SHP77 (cell line): Measurements from ENCODE around the gene ABCA7.

ENCODE experiments used
- DNase-seq, 2 experiments: peaks; one replicate each; lab custom pipeline; 2025; lab: John Stamatoyannopoulos, UW

Gene ABCA7

DNA sequence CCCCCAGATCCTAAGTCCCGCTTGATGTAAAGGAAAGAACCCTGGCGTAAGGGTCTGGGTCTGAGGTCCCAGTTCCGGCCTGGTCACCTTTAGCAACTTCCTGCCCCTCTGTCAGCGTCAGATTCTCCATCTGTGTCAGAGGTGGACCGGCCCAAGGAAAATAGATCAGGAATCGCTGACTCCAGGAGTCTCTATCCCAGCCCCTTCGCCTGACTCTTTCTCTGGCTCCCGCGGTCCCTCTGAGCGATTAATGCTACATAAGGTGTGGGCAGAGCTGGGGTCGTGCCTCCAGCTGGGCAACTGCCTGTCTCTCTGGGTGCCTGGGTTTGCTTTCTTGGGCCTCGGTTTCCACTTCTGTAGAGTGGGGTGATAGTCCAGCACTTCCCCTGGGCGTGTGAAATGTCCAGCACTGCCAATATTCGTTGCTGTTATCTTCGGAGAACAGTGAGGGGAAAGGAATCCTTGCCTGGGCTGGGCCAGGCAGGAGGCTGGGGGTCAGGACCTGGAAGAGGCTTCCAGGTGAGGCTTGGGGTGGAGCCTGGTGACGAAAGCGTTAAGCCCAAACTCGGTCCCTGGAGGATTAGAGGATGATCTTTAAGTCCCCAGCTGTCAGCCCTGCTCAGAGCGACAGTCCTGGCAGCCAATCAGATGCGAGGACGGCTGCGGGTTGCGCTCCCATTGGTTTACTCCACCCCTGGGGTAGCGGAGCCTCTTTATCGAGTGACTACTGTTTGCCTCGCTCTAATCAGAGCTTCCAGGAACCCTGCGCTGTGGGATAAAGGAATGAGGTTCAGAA, 767 bp downstream of the ABCA7 start:
- peak; percentile 86 for DNase-seq

GRCh38 chr19:1041272-1041834, 1.4 kb downstream of the ABCA7 start:
- DNase-seq, result no peak

DNA sequence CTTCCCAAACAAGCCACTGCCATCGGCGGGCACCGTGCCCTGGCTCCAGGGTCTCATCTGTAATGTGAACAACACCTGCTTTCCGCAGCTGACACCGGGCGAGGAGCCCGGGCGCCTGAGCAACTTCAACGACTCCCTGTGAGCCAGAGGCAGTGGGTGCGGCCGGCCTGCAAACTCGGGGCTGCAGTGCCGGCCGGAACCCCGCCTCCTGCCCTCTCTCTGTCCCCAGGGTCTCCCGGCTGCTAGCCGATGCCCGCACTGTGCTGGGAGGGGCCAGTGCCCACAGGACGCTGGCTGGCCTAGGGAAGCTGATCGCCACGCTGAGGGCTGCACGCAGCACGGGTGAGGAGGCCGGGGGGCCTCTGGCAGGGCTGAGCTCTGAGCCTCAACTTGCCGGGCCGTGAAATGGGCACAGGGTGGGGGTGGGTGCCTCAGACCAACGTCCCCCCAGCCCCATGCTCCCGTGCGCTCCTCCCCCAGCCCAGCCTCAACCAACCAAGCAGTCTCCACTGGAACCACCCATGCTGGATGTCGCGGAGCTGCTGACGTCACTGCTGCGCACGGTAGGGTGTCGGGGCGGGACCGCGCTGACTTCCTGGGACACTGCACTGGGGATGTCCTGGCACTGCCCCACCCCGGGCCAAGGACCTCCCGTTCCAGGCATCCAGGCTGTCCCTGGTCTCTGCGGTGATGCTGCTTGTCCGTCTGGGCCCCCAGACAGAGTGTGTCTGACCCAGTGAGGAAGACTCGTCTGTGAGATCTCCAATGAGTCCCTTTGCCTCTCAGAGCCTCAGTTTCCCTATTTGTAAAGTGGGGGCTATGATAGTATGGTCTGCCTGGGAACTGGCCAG, 2.2 kb downstream of the ABCA7 start:
- DNase-seq, result no peak

GRCh38 chr19:1042689-1043511, 3.0 kb downstream of the ABCA7 start:
- no peak for DNase-seq

GRCh38 chr19:1045247-1045603, 5.3 kb downstream of the ABCA7 start:
- peak; percentile 63 to 73 for DNase-seq

DNA sequence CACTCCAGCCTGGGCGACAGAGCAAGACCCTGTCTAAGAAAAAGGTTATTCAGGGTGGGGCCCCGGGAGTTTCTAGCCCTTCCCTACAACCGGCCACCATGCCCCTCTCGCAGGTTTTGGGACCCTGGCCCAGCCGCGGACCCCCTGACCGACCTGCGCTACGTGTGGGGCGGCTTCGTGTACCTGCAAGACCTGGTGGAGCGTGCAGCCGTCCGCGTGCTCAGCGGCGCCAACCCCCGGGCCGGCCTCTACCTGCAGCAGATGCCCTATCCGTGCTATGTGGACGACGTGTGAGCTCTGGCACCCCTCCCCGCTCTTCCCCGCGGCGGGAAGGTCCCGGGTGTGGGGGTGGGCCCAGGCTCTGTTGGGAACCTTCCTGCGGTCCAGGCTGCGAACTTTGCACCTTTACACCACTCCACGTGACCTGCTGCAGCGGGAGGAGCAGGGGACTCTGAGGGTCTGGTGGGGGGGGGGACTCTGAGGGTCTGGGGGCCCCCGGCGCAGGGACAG, 6.3 kb downstream of the ABCA7 start:
- DNase-seq, result no peak

DNA sequence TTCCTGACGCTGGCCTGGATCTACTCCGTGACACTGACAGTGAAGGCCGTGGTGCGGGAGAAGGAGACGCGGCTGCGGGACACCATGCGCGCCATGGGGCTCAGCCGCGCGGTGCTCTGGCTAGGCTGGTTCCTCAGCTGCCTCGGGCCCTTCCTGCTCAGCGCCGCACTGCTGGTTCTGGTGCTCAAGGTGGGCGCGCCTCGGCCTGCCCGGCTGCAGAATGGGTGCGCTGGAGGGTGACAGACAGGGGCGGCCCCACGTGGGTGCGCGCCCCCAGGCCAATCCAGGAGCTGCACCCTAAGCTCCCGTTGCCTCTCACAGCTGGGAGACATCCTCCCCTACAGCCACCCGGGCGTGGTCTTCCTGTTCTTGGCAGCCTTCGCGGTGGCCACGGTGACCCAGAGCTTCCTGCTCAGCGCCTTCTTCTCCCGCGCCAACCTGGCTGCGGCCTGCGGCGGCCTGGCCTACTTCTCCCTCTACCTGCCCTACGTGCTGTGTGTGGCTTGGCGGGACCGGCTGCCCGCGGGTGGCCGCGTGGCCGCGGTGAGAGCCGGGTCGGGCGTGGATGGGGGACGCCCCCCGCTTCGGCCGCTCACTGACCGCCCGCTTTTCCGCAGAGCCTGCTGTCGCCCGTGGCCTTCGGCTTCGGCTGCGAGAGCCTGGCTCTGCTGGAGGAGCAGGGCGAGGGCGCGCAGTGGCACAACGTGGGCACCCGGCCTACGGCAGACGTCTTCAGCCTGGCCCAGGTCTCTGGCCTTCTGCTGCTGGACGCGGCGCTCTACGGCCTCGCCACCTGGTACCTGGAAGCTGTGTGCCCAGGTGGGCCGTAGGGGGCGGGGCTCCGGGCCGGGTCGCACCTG, 7.2 kb downstream of the ABCA7 start:
- DNase-seq, result no peak

DNA sequence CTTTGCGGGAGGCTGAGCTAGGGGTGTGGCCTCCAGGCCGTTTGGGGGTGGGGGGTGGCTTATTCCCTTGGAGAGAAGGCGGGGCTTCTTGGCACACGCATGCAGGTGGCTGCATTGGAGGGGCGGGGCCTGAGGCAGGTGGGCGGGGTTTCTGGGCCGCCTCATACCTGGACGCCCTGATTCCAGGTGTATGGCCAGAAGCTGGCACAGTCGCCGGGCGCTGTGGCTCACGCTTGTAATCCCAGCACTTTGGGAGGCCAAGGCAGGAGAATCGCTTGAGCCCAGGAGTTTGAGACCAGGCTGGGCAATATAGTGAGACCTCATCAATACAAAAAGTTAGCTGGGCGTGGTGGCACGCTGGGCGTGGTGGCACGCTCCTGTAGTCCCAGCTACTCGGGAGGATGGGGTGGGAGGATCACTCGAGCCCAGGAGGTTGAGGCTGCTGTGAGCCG, 7.8 kb downstream of the ABCA7 start:
- DNase-seq, result no peak

DNA sequence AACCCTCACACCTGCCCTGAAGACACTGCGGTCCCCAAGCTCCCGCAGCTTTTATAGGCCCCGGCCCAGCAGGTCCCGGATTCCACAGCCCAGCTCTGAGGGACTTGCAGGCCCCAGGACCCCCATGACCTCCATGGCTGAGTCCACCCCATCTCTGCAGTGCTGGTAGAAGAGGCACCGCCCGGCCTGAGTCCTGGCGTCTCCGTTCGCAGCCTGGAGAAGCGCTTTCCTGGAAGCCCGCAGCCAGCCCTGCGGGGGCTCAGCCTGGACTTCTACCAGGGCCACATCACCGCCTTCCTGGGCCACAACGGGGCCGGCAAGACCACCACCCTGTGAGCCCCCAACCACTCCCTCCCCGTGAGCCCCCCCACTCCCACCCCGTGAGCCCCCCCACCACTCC, 9.2 kb downstream of the ABCA7 start:
- no peak for DNase-seq

DNA sequence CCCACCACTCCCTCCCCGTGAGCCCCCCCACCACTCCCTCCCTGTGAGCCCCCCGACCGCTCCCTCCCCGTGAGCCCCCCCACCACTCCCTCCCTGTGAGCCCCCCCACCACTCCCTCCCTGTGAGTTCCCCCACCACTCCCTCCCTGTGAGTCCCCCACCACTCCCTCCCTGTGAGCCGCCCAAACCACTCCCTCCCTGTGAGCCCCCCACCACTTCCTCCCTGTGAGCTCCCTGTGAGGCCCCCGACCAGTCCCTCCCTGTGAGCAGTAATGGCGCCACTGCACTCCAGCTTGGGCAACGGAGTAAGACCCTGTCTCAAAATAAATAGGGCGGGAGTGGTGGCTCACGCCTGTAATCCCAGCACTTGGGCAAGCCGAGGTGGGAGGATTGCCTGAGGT, 9.9 kb downstream of the ABCA7 start:
- DNase-seq, result no peak

- DNase-seq, result no peak
Measured at GRCh38 chr19:1050989-1051788, 11.3 kb downstream of the ABCA7 start.

DNA sequence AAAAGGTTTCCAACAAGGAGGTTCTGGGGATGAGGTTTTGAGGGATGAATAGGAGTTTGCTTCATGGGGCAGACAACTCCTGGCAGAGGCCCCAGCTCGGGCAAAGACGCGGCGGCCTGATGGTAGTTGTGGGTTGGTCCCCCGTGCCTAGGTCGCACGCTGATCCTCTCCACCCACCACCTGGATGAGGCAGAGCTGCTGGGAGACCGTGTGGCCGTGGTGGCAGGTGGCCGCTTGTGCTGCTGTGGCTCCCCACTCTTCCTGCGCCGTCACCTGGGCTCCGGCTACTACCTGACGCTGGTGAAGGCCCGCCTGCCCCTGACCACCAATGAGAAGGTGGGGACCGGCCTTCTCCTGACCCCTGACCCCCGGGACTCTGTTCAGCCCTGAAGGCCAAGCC, 11.9 kb downstream of the ABCA7 start:
- DNase-seq, result no peak

DNA sequence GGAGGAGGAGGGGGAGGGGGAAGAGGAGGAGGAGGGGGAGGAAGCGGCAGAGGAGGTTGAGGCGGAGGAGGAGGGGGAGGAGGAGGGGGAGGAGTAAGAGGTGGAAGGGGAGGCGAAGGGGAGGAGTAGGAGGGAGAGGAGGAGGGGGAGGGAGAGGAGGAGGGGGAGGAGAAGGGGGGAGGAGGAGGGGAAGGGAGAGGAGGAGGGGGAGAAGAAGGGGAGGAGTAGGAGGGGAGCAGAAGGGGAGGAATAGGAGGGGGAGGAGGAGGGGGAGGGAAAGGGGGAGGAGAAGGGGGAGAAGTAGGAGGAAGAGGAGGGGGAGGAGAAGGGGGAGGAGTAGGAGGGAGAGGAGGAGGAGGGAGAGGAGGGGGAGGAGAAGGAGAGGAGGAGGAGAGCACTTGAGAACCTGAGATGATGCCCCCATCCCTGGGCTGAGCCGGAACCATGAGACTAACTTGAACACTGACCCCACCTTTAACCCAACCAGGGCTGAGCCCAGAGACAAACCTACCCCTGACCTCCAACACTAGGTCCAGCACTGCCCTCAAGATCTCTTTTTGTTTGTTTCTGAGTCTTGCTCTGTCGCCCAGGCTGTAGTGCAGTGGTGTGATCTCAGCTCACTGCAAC, 12.6 kb downstream of the ABCA7 start:
- no peak for DNase-seq

DNA sequence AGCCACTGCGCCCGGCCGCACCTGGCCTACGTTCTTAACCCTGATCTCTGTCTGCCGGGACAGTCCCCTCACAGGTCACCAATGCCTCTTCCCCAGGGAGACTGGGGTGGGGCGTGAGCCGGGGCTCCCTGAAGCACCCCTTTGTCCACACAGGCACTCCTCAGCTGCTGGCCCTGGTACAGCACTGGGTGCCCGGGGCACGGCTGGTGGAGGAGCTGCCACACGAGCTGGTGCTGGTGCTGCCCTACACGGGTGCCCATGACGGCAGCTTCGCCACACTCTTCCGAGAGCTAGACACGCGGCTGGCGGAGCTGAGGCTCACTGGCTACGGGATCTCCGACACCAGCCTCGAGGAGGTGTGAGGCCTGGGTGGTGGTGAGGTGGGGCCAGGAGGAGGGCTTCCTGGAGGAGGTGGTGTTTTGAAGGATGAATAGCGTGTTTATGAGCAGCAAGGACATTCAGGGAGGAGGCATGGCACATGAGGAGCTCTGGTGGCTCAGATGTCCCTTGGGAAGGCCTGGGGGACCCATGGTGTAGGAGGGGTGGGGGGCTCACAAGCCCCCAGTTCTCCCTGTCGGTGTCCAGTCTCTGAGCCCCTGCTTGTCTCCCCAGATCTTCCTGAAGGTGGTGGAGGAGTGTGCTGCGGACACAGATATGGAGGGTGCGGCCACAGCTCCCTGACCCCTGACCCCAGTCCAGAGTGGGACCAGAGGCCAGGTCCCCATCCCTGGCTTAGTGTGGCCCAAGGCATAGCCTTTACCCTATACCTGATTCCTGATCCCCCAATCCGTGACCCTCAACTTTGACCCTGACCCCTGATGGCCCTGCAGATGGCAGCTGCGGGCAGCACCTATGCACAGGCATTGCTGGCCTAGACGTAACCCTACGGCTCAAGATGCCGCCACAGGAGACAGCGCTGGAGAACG, 13.5 kb downstream of the ABCA7 start:
- no peak for DNase-seq

- no peak for DNase-seq
Measured at GRCh38 chr19:1054102-1055027, 14.5 kb downstream of the ABCA7 start.

DNA sequence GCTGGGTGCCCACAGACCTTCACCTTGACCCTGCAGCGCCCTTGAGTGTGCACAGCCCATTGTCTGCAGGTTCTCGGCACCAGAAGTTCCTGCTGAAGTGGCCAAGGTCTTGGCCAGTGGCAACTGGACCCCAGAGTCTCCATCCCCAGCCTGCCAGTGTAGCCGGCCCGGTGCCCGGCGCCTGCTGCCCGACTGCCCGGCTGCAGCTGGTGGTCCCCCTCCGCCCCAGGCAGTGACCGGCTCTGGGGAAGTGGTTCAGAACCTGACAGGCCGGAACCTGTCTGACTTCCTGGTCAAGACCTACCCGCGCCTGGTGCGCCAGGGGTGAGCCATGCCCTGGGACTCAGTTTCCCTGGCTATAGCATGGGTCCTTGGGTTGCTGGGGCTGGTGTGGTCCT, 15.1 kb downstream of the ABCA7 start:
- DNase-seq, result no peak

GRCh38 chr19:1055886-1056620, 16.1 kb downstream of the ABCA7 start:
- no peak for DNase-seq
